Uterus (tissue), 2 donors: ENCODE results near the gene DCDC2.

Experiments used
- POLR2A ChIP-seq, 2 donors: fragments of 450-650 bp; IDR thresholded peaks; one replicate each; pipeline ENCODE4 v1.6.1; 2016; ENCODE audit warnings: antibody characterized with exemption in 2 of 2, mild to moderate bottlenecking in 1 of 2, moderate library complexity in 1 of 2
- TF ChIP-seq, protein P1 (sequence below), 4 experiments: fragments of 200-600 bp in 2 of 4; fragments of 450-650 bp in 2 of 4; sonication (generic) in 2 of 4; IDR thresholded peaks; one replicate each; pipeline ENCODE4 v1.5.1; 2016 to 2019; ENCODE audit warnings: antibody characterized with exemption in 4 of 4, mild to moderate bottlenecking in 2 of 4, moderate library complexity in 1 of 4

DNA sequence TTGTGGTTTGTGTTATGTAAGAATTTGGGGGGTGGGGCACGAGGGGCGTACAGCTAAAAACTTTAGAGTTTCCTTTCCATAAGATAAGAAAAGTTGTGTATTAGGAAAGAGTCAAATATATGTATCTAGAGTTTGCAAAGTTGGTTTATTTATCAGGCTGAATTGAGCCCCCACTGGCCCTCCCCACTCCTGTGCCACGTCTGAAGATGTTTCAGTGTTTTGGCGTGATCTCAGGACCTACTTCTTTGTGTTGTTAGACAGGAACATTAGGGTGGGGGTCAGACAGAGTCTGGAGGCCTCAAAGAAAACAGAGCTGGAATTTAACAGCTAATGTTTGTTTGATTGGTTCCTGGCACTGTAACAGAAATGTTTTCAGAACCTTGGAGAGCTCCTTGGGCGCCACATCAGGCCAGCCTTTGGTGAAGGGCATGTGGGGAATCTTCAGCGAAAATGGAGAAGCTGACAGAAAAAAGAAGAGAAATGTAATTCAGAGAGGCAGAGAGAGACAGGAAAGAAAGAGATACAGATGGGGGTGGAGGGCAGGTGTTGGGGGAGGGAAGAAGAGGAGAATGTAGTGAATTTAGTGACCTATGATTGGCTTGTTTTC, 231.2 kb downstream of the DCDC2 start:
- TF ChIP-seq, protein P1, sequence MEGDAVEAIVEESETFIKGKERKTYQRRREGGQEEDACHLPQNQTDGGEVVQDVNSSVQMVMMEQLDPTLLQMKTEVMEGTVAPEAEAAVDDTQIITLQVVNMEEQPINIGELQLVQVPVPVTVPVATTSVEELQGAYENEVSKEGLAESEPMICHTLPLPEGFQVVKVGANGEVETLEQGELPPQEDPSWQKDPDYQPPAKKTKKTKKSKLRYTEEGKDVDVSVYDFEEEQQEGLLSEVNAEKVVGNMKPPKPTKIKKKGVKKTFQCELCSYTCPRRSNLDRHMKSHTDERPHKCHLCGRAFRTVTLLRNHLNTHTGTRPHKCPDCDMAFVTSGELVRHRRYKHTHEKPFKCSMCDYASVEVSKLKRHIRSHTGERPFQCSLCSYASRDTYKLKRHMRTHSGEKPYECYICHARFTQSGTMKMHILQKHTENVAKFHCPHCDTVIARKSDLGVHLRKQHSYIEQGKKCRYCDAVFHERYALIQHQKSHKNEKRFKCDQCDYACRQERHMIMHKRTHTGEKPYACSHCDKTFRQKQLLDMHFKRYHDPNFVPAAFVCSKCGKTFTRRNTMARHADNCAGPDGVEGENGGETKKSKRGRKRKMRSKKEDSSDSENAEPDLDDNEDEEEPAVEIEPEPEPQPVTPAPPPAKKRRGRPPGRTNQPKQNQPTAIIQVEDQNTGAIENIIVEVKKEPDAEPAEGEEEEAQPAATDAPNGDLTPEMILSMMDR (IDR thresholded peaks at IDR 0.05) = no peak
- TF ChIP-seq POLR2A (IDR thresholded peaks at IDR 0.05) = no peak
